Breast epithelium (tissue), 4 donors: ENCODE results near the gene L3MBTL2. TPM values are rescaled to one million over a fixed set of nuclear protein-coding genes. Genes with fewer than 3 reads are reported as not detected.

Experiments used
- DNase-seq, 2 donors: peaks; one replicate each; pipeline ENCODE4 v3.0.0-alpha.2; 2019; ENCODE audit warnings: low spot score in 2 of 2
- H3K27ac ChIP-seq, 2 donors: fragments of 200-600 bp; sonication (generic) in 1 of 2; one replicate each; pipeline ENCODE4 v1.5.1; 2016 to 2019; ENCODE audit warnings: mild to moderate bottlenecking in 1 of 2
- H3K27me3 ChIP-seq, 2 donors: fragments of 200-600 bp; sonication (generic) in 1 of 2; one replicate each; pipeline versions ENCODE4 v1.5.1 to v1.6.0; 2017 to 2019; ENCODE audit warnings: control low read depth in 1 of 2, mild to moderate bottlenecking in 1 of 2
- H3K36me3 ChIP-seq: fragments of 200-600 bp; one replicate; pipeline ENCODE4 v1.5.1; 2019
- H3K4me1 ChIP-seq, 2 donors: fragments of 200-600 bp; sonication (generic); one replicate each; pipeline ENCODE4 v1.5.1; 2016 to 2019; ENCODE audit warnings: control low read depth in 1 of 2
- H3K4me3 ChIP-seq, 3 donors: fragments of 200-600 bp; sonication (generic); 1 replicate in 2 of 3; 2 replicates in 1 of 3; pipeline ENCODE4 v1.5.1; 2016 to 2019; ENCODE audit warnings: mild to moderate bottlenecking in 3 of 3, moderate library complexity in 2 of 3
- H3K9me3 ChIP-seq, 2 donors: fragments of 200-600 bp; sonication (generic) in 1 of 2; one replicate each; pipeline ENCODE4 v1.5.1; 2016 to 2019; ENCODE audit warnings: control low read depth in 1 of 2
- POLR2A ChIP-seq: fragments of 450-650 bp; IDR thresholded peaks from one replicate; pipeline ENCODE4 v1.6.1; 2016; ENCODE audit warnings: antibody characterized with exemption, mild to moderate bottlenecking, moderate library complexity
- POLR2AphosphoS5 ChIP-seq, 3 donors: sonication (generic); formaldehyde crosslinking; IDR thresholded peaks; one replicate each; pipeline ENCODE4 v1.6.1; 2017; ENCODE audit warnings: antibody characterized with exemption in 3 of 3
- intact Hi-C: fragments of 100-400 bp; cut with DNase I; formaldehyde crosslinking; loops from one replicate; pipeline ENCODE4 v1.15.1; 2023; ENCODE audit warnings: low total_unique reads
- total RNA-seq, 3 donors: library from RNA; depleted of rRNA; stranded (reverse); fragments of >200 nt; gene quantifications; one replicate each; pipeline ENCODE4 v1.1.0, GENCODE V29; 2016
- TF ChIP-seq, protein P1 (sequence below), 3 donors: fragments of 450-650 bp; IDR thresholded peaks; one replicate each; pipeline ENCODE4 v1.5.1; 2016 to 2017; ENCODE audit warnings: antibody characterized with exemption in 3 of 3, mild to moderate bottlenecking in 3 of 3, moderate library complexity in 3 of 3

L3MBTL2 gene
- total RNA-seq, 3 donors from 2014 or later: 13.1 to 22.5 (median 17.0) TPM

DNA sequence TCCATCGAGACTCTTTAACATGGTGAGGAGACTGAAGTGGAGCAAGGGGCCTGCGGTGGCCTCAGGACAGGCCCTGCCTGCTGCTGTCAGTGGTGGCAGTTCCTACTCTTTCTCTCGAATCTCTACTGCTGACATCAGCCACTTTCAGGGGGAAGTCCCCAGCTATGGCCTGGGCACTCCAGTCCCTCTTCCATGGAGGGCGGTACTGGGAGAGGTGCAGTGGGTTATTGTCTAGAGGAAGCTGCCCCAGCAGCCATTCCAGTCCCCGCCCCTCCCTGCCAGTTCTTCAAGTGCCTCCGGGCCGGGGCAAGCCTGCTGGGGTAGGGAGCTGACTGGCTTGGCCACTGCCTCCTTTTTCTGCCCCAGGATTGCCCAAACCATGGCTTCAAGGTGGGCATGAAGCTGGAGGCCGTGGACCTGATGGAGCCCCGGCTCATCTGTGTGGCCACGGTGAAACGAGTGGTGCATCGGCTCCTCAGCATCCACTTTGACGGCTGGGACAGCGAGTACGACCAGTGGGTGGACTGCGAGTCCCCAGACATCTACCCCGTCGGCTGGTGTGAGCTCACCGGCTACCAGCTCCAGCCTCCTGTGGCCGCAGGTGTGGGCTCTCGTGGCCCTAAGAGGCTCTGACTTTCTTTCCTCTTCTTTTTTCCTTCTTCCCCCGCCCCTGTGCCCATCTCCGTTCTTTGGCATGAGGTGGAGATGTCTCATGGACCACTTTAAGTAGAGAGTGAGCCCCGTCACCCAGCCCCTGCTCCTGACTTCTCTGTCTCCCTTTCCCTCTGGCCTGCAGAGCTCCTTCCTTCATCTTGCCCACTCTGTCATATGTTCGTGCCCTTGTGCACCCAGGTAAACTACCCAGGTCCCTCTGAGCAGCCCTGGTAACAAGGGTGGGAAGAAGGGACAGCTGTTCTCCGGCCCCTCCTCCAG is 21.9 kb downstream of the L3MBTL2 start:
- no peak for TF ChIP-seq POLR2A
- TF ChIP-seq POLR2AphosphoS5 (IDR thresholded peaks at IDR 0.05): no peak
- TF ChIP-seq, protein P1, sequence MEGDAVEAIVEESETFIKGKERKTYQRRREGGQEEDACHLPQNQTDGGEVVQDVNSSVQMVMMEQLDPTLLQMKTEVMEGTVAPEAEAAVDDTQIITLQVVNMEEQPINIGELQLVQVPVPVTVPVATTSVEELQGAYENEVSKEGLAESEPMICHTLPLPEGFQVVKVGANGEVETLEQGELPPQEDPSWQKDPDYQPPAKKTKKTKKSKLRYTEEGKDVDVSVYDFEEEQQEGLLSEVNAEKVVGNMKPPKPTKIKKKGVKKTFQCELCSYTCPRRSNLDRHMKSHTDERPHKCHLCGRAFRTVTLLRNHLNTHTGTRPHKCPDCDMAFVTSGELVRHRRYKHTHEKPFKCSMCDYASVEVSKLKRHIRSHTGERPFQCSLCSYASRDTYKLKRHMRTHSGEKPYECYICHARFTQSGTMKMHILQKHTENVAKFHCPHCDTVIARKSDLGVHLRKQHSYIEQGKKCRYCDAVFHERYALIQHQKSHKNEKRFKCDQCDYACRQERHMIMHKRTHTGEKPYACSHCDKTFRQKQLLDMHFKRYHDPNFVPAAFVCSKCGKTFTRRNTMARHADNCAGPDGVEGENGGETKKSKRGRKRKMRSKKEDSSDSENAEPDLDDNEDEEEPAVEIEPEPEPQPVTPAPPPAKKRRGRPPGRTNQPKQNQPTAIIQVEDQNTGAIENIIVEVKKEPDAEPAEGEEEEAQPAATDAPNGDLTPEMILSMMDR (IDR thresholded peaks at IDR 0.05): no peak
- Histone ChIP-seq H3K36me3 (peaks cover 8% of the 10 kb centered on the region), H3K27ac (no peak overlapping the region), H3K4me1 (no peaks in the 10 kb centered on the region), H3K4me3 (no peak overlapping the region), H3K9me3 (no peaks in the 10 kb centered on the region), H3K27me3 (no peaks in the 10 kb centered on the region)
- no peak for DNase-seq
- intact Hi-C loops: no loop called here

DNA sequence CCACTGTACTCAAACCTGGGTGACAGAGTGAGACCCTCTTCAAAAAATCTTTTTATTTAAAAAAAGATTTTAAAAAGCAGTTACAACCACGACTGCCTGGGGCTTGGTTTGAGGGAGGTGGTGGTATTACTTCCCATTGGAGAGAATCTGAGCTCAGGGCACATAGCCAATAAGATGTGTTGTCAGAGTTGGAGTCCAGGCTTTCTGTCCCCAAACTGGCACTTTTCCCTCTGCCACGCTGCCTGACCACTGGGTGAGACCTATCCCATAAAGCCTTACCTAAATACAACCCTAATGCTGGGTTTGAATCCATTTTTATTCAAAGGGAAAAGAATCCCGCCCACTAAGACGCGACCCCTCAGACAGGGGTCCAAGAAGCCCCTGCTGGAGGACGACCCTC is 24.1 kb downstream of the L3MBTL2 start:
- Histone ChIP-seq H3K9me3 (no peaks in the 10 kb centered on the region), H3K27ac (no peak overlapping the region), H3K27me3 (no peaks in the 10 kb centered on the region), H3K36me3 (peaks cover 8% of the 10 kb centered on the region), H3K4me3 (no peak overlapping the region), H3K4me1 (no peaks in the 10 kb centered on the region)
- no peak for TF ChIP-seq POLR2A
- TF ChIP-seq, protein P1 (IDR thresholded peaks at IDR 0.05): no peak
- no peak for TF ChIP-seq POLR2AphosphoS5 (IDR thresholded peaks at IDR 0.05)
- intact Hi-C loops: no loop called here
- DNase-seq: no peak

DNA sequence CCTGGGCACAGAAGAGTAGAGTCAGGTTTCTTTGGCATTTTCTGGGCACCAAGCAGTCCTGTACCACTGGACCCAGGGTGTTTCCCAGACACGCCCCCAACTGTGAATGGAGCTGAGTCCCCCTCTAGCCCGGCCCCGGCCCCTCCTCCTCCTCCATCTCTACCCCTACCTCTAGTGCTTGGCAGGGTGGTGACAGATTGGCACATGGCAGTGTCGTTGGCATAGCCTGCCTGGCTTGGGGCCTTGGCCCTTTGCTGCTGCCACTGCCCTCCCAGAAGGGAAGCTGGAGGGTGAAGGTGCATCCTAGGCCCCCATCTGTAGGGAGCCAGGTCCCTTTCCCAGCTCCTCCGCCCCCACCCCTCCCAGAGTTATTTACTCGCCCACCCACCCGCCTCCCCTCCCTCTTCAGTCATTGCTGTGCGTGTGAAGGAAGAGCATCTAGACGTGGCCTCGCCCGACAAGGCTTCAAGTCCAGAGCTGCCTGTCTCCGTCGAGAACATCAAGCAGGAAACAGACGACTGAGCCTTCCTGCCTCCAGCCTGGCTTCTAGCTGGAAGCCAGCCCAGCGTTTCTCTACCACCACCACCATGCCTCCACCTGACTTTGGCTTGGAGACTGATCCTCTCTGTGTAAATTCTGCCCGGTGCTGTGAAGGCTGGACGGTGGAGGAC is 24.8 kb downstream of the L3MBTL2 start:
- Histone ChIP-seq H3K4me3 (no peak overlapping the region), H3K9me3 (no peaks in the 10 kb centered on the region), H3K27ac (no peak overlapping the region), H3K27me3 (no peaks in the 10 kb centered on the region), H3K4me1 (no peaks in the 10 kb centered on the region), H3K36me3 (peaks cover 8% of the 10 kb centered on the region)
- TF ChIP-seq POLR2AphosphoS5 (IDR thresholded peaks at IDR 0.05): no peak
- intact Hi-C loops: no loop called here
- DNase-seq: no peak

DNA sequence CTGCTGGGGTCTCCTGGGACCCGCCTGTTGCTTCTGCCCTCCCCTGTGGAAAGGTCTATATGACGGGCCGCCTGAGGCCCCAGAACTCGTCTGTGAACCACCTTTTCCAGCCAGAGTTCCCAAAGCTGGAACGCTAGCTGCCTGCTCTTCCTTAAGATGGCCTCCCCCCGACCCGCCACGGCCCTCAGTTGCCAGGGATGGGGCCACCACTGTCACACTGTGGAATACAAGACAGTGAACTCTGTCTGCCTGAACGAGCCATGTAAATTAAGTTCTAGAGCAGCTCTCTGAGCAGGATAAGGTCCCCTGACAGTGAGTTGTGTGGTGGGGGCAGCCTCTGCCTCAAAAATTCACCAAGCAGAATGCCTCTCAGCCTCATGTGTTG is 25.3 kb downstream of the L3MBTL2 start:
- H3K9me3 ChIP-seq: no peaks in the 10 kb centered on the region
- no peak overlapping the region for H3K4me3 ChIP-seq
- intact Hi-C loops: no loop called here
- H3K27ac ChIP-seq: no peak overlapping the region
- H3K27me3 ChIP-seq: no peaks in the 10 kb centered on the region
- TF ChIP-seq POLR2A (no peak), POLR2AphosphoS5 (IDR thresholded peaks at IDR 0.05) (no peak)
- TF ChIP-seq, protein P1 (IDR thresholded peaks at IDR 0.05): no peak
- DNase-seq: no peak
- H3K36me3 ChIP-seq: peaks cover 8% of the 10 kb centered on the region
- H3K4me1 ChIP-seq: no peaks in the 10 kb centered on the region

DNA sequence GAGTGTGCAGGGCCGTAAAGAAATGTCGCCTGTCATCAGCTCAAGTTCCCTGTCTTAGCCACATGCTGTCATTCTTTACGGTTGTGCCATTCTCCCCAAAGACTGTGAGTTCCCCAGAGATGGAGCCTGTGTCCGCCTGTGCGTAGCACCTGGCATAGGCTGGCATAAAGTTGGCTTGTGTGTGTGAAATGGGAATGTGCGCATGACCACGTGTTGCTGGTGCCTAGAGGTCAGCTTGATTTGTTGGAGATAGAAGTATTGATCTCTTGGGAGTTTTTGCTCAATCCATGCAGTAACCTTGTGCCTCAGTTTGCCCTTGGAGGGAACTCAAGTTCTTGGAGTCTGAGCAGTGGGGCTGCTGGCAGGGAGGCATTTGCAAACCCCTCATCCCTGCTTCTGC is 26.3 kb downstream of the L3MBTL2 start:
- Histone ChIP-seq H3K4me3 (no peak overlapping the region), H3K27ac (no peak overlapping the region), H3K36me3 (peaks cover 8% of the 10 kb centered on the region), H3K4me1 (no peaks in the 10 kb centered on the region), H3K27me3 (no peaks in the 10 kb centered on the region), H3K9me3 (no peaks in the 10 kb centered on the region)
- DNase-seq: no peak
- TF ChIP-seq POLR2A: no peak
- no peak for TF ChIP-seq POLR2AphosphoS5 (IDR thresholded peaks at IDR 0.05)
- TF ChIP-seq, protein P1 (IDR thresholded peaks at IDR 0.05): no peak
- intact Hi-C loops: no loop called here
